ENCODE results near the gene WDR72.

The WDR72 gene

DNA sequence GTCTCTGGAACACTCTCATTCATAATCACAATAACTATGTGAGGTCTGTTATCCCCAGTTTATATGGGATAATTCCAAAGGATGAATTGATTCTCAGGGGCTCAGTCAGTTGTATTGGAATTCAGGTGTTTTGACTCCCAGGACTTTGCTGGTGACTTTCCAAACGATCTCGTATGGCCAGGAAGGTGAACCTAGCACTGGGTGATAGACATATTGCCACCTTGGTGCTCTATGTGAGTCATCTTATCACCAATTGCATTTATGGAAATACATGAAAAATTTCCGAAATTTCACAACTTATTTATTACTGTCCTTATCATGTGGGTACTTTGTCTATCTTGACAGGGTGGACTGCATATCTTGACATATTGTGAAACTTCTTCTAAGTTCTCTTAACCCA, 287.3 kb downstream of the WDR72 start:
- DNase-seq (ENCODE audit: insufficient read length, low spot score), result no peak
- no peak for FAIRE-seq

DNA sequence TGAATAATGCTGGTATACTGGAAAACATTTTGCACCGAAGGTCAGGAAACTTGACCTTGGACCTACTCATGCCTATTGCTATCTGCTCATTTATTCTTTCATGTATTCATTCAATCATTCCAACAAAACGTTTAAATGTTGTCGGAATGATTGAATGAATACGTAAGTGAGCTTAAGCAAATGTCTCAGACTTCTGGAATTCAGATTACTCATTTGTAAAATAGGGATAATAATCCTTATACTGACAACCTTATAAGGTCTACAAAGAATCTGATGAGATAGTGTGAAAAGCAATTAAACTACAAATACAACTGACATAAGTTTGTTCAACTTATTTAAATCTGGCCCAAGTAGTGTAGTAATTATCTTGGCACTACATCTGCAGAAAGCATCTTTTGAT, 288.7 kb downstream of the WDR72 start:
- FAIRE-seq (no peak), DNase-seq (ENCODE audit: insufficient read length, low spot score) (no peak)

DNA sequence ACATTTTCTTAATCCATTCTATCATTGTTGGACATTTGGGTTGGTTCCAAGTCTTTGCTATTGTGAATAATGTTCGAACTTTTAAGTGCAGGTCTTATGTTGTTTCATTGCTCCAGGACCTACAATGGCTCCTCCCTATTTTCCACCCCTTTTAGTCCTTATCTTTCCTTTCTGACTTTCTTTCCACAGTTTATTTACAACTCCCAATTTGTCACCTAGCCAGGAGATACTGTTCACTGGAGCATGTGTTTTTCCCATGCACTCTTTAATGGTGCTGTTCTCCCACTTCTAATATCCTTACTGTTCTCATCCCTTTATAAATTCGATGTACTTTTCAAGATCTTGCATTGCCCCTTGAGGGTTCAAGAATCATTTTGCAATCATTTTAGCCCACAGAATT, 290.0 kb downstream of the WDR72 start:
- no peak for DNase-seq (ENCODE audit: insufficient read length, low spot score)
- FAIRE-seq, result no peak

Data from HTR-8/SVneo (cell line).